Adrenal gland (tissue), 5 donors: ENCODE measurements around the gene KDM1B.

Experiments used
- CTCF ChIP-seq, 6 experiments: fragments of 450-650 bp in 4 of 6; fragments of 200-600 bp in 2 of 6; sonication (generic) in 1 of 6; IDR thresholded peaks; 1 replicate in 5 of 6; 2 replicates in 1 of 6; pipeline versions ENCODE4 v1.5.1 to v1.8.0; 2016 to 2021; ENCODE audit warnings: antibody characterized with exemption in 6 of 6, mild to moderate bottlenecking in 2 of 6, moderate library complexity in 1 of 6
- POLR2A ChIP-seq, 2 donors: fragments of 450-650 bp; IDR thresholded peaks; one replicate each; pipeline ENCODE4 v1.6.1; 2017; ENCODE audit warnings: antibody characterized with exemption in 2 of 2, mild to moderate bottlenecking in 2 of 2, moderate library complexity in 1 of 2
- donor health status: DM: no; HTN: no; CAD: no.

- TF ChIP-seq POLR2A (IDR thresholded peaks at IDR 0.05) (no peak), CTCF (IDR thresholded peaks at IDR 0.05) (no peak)
These were observed 112.8 kb downstream of the KDM1B start for GRCh38 chr6:18268066-18268465.
